Hematopoietic multipotent progenitor cell treated with erythropoietin and hydrocortisone succinate and interleukin-3 and kit ligand, for 17 days (in vitro differentiated cells): ENCODE measurements around the gene CTAG1B.
"Not testable (repeated sequence)": the region's sequence is repeated elsewhere in the genome, so short reads cannot be mapped to it uniquely, and the experiment has no call there.

Experiments
- DNase-seq: peaks from one replicate; pipeline ENCODE4 v3.0.0-alpha.2; 2015; ENCODE audit warnings: low spot score

CTAG1B gene

DNA sequence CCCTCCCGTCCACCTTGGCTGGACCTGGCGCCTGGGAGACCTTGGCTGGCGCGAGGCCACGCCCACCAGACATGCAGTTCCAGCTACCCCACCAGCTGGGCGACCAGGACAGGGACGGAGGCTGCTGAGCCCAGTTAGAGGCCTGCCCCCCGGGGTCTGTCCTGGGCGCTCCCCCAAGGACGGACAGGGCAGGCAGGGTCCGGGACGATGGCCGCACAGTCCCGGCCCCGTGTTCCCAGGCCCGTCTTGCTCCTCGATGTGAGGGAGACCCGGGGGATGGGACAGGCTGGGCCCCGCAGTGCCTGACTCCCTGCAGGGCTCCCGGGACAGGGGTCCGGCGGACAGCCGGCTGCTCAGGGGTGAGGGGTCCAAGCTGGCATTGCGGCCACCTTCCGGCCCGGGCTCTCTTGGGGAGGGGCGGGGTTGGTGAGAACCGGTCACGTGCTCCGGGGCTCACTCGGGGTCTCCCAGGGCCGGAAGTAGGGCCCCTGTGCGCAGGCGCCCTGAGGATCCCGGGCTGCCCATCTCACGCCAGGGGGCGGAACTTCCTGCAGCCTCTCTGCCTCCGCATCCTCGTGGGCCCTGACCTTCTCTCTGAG is 34.4 kb downstream of the CTAG1B start, which contains the start of gene CTAG1A:
Gene CTAG1A (plus strand): TSS at position 549 of the 599 bp plus-strand sequence. CDS start 74 bp downstream, outside the sequence.
- DNase-seq, result not testable (repeated sequence)

DNA sequence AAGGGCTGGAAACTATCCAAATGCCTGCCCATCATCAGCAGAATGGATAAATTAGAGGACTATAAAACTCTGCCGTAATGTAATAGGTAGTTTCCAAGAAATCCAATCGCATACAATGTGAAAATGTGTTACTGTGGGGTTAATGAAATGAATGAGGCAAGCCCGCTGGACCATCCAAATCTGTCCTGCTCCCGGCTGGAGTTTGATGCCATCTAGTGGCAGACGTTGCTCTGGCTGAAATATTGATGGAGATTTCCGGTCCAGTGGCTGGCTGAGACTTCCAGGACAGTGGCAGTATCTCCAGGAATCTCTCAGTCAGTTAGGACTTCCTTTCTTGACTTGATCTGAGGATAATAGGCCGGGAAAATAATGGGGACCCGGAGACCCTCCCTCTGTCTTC is 36.1 kb downstream of the CTAG1B start:
- DNase-seq, result not testable (repeated sequence)

GRCh38 chrX:154575076-154575475 is 44.0 kb downstream of the CTAG1B start:
- not testable (repeated sequence) for DNase-seq

DNA sequence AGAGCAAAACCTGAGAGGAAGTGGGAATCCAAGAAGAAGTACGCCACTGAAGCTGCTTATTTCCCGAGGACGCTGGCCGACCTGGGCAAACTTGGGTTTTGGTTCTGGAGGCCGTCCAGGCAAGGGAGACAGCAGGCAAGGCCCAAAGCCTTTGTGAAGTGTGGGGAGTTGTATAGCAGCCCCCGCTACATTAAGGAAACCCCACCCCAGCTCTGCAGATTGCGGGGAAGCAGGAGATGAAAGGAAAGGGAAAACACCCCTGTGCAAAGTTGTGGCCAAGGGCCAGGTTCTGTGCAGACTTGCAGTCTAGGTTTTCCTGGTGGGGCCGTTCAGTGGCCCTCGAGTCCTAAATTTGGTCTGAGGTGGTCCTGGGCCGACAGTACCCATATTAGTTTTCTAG is 46.0 kb downstream of the CTAG1B start:
- DNase-seq, result not testable (repeated sequence)

- DNase-seq, result not testable (repeated sequence)
Observed at GRCh38 chrX:154570361-154570760, 48.7 kb downstream of the CTAG1B start.
